Caco-2 (cell line): ENCODE results near the gene AGR2. TPM values are rescaled to one million over a fixed set of nuclear protein-coding genes. Genes with fewer than 3 reads are reported as not detected.

ENCODE experiments used
- BruUV-seq: library from RNA; stranded (reverse); fragments of 400-500 nt; replicated peaks from 2 replicates; lab custom pipeline; 2021; lab: Mats Ljungman, UMichigan
- CTCF ChIA-PET: fragments of 300-600 bp; sonication (Branson Sonifier 250); formaldehyde crosslinking; loops from one replicate; lab custom pipeline; 2022; ENCODE audit warnings: antibody characterized with exemption; lab: Charles Lee
- POLR2A ChIA-PET: fragments of 300-600 bp; sonication (Branson Sonifier 250); formaldehyde crosslinking; loops from one replicate; lab custom pipeline; 2022; ENCODE audit warnings: antibody characterized with exemption; lab: Charles Lee
- DNase-seq, 2 experiments: peaks; one replicate each; pipeline versions ENCODE4 v3.0.0 to v3.0.0-alpha.2; 2020 to 2022
- H3K27me3 ChIP-seq: replicated peaks from 2 replicates; pipeline ENCODE4 v1.6.0; 2011; ENCODE audit warnings: low read length; ENCODE audit not compliant: control insufficient read depth, insufficient read depth
- H3K36me3 ChIP-seq: 2 replicates; pipeline ENCODE4 v1.5.1; 2011; ENCODE audit warnings: low read length; ENCODE audit not compliant: control insufficient read depth, insufficient read depth
- H3K4me1 ChIP-seq: fragments of 250-450 bp; sonication (Bioruptor Pico); 2 replicates; pipeline ENCODE4 v1.5.1; 2020; ENCODE audit warnings: mild to moderate bottlenecking
- H3K4me3 ChIP-seq: 2 replicates; pipeline ENCODE4 v1.5.1; 2011; ENCODE audit warnings: low read depth, mild to moderate bottlenecking, control low read depth, low read length
- H3K9me3 ChIP-seq: fragments of 250-450 bp; sonication (Bioruptor Pico); 2 replicates; pipeline ENCODE4 v1.5.1; 2020; ENCODE audit warnings: mild to moderate bottlenecking, moderate library complexity
- H3K27ac Mint-ChIP-seq: one replicate; pipeline ENCODE4 v1.8.0; 2022; ENCODE audit warnings: mixed read lengths; ENCODE audit not compliant: unreplicated experiment
- H3K27me3 Mint-ChIP-seq: one replicate; pipeline ENCODE4 v1.8.0; 2022; ENCODE audit warnings: mixed read lengths; ENCODE audit not compliant: insufficient read depth, unreplicated experiment
- H3K36me3 Mint-ChIP-seq: one replicate; pipeline ENCODE4 v1.8.0; 2022; ENCODE audit warnings: mild to moderate bottlenecking, mixed read lengths; ENCODE audit not compliant: insufficient read depth, unreplicated experiment
- H3K4me1 Mint-ChIP-seq: one replicate; pipeline ENCODE4 v1.8.0; 2022; ENCODE audit warnings: low read depth, mixed read lengths; ENCODE audit not compliant: unreplicated experiment
- H3K4me3 Mint-ChIP-seq: one replicate; pipeline ENCODE4 v1.8.0; 2022; ENCODE audit warnings: mild to moderate bottlenecking, moderate library complexity, mixed read lengths; ENCODE audit not compliant: unreplicated experiment
- H3K9me3 Mint-ChIP-seq: one replicate; pipeline ENCODE4 v1.8.0; 2022; ENCODE audit warnings: mixed read lengths; ENCODE audit not compliant: unreplicated experiment
- intact Hi-C: fragments of 100-400 bp; cut with micrococcal nuclease; formaldehyde crosslinking; loops from one replicate; pipeline ENCODE4 v1.10.0; 2022; ENCODE audit not compliant: unreplicated experiment
- total RNA-seq: library from RNA; stranded (reverse); gene quantifications from 2 replicates; pipeline ENCODE4 v1.2.3, GENCODE V29; 2022
- TF ChIP-seq, protein P1 (sequence below), 2 experiments: fragments of 200-600 bp in 1 of 2; IDR thresholded peaks; 1 replicate in 1 of 2; 2 replicates in 1 of 2; pipeline versions ENCODE4 v1.5.1 to v1.8.0; 2011 to 2022; ENCODE audit warnings: antibody characterized with exemption in 1 of 2, control low read depth in 1 of 2, inconsistent platforms in 1 of 2, low read depth in 1 of 2, low read length in 1 of 2, mild to moderate bottlenecking in 1 of 2, moderate library complexity in 1 of 2; ENCODE audit not compliant: insufficient read depth in 1 of 2, severe bottlenecking in 1 of 2, unreplicated experiment in 1 of 2

AGR2 gene
- total RNA-seq, 1 experiment from 2014 or later: 343 TPM

DNA sequence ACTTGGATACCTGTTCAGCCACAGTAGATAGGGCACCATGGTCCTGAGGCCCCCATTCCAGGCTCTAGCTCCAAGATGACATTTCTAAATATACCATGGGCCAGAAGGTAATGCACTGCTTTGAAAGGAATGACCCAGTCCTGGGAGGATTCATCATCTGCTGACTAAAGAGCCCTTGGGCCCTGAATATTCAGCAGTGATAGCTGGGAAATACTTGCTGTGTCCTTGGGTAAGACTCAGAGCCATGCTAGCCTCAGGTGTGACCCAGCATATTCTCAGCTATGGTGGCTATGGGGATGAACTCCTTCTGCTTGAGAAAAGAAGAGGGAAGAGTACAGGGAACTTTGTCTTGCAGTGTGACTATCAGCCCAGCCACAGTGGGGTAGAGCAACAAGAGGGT is 21.3 kb upstream of the AGR2 start:
- H3K4me1 Mint-ChIP-seq: peaks cover 13% of the 10 kb centered on the region
- BruUV-seq: no TSS peak
- CTCF ChIA-PET: no interaction called here
- H3K27ac Mint-ChIP-seq: no peak overlapping the region
- no peak for DNase-seq
- Histone ChIP-seq H3K4me1 (peaks cover 12% of the 10 kb centered on the region), H3K27me3 (no peaks in the 10 kb centered on the region), H3K36me3 (no peaks in the 10 kb centered on the region), H3K4me3 (no peak overlapping the region), H3K9me3 (peaks cover 7% of the 10 kb centered on the region)
- H3K36me3 Mint-ChIP-seq: no peaks in the 10 kb centered on the region
- no peaks in the 10 kb centered on the region for H3K27me3 Mint-ChIP-seq
- no peak overlapping the region for H3K4me3 Mint-ChIP-seq
- peaks cover 33% of the 10 kb centered on the region for H3K9me3 Mint-ChIP-seq
- POLR2A ChIA-PET: no interaction called here
- TF ChIP-seq, protein P1, sequence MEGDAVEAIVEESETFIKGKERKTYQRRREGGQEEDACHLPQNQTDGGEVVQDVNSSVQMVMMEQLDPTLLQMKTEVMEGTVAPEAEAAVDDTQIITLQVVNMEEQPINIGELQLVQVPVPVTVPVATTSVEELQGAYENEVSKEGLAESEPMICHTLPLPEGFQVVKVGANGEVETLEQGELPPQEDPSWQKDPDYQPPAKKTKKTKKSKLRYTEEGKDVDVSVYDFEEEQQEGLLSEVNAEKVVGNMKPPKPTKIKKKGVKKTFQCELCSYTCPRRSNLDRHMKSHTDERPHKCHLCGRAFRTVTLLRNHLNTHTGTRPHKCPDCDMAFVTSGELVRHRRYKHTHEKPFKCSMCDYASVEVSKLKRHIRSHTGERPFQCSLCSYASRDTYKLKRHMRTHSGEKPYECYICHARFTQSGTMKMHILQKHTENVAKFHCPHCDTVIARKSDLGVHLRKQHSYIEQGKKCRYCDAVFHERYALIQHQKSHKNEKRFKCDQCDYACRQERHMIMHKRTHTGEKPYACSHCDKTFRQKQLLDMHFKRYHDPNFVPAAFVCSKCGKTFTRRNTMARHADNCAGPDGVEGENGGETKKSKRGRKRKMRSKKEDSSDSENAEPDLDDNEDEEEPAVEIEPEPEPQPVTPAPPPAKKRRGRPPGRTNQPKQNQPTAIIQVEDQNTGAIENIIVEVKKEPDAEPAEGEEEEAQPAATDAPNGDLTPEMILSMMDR (IDR thresholded peaks at IDR 0.05; ENCODE audit: insufficient read depth in 1 of 2, low read depth in 1 of 2, low read length in 1 of 2, severe bottlenecking in 1 of 2, unreplicated experiment in 1 of 2): no peak
- intact Hi-C loops: no loop called here

DNA sequence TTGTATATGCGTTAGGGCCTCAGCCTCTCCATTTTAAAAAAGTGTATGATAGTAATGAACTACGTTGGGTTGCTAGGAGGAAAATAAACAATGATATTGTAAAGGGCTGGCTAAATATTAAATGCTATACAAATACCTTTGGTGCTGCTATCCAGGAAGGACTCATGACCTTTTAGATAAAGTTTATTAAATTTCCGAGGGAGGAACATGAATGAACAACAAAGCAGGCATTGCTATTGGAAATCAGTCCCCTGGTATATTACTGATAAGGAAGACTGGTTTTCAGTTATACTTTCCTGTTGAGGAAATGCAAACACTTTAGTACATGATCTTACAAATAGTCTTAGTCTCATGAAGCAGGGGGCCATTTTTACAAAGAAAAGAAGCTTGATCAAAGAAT is 17.2 kb upstream of the AGR2 start:
- no peak for DNase-seq
- Mint-ChIP-seq H3K9me3 (peaks cover 3% of the 10 kb centered on the region), H3K27me3 (no peaks in the 10 kb centered on the region), H3K4me3 (no peak overlapping the region), H3K27ac (peak overlapping the region; percentile 71), H3K4me1 (peaks cover 26% of the 10 kb centered on the region), H3K36me3 (no peaks in the 10 kb centered on the region)
- Histone ChIP-seq H3K9me3 (no peaks in the 10 kb centered on the region; the same call in 1 of the 2 replicates), H3K4me1 (peaks cover 17% of the 10 kb centered on the region), H3K27me3 (no peaks in the 10 kb centered on the region), H3K36me3 (no peaks in the 10 kb centered on the region), H3K4me3 (no peak overlapping the region)
- intact Hi-C loops: loop anchor here (1.0 to 2.0 kb wide), 2 partner anchors 17 to 25 kb away; no protein-coding TSS in a partner anchor
- BruUV-seq: no TSS peak
- ChIA-PET POLR2A (interaction anchor here (0.5 kb wide), 1 partner anchor 25 kb away, joined by 3 read pairs; no protein-coding TSS in a partner anchor), CTCF (no interaction called here)
- TF ChIP-seq, protein P1 (IDR thresholded peaks at IDR 0.05; ENCODE audit: insufficient read depth in 1 of 2, low read depth in 1 of 2, low read length in 1 of 2, severe bottlenecking in 1 of 2, unreplicated experiment in 1 of 2): no peak

DNA sequence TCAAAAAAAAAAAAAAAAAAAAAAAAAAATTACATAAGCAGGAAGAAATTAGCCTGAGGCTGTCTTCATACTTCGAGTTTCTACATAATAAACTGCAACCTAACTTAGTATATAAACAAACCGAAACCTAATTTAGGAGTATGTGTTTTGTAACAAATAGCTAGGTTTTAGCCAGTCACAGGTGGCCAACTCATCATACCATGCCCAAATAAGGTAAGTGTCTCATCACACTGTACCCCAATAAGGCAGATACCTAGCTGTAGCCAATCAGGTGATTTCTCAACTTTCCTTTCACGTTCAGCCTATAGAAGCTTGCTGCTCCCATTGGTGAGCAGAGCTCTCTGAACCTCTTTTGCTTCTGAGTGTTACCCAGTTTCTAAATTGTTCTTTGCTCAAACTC is 13.9 kb upstream of the AGR2 start:
- DNase-seq: no peak
- Mint-ChIP-seq H3K27ac (no peak overlapping the region), H3K36me3 (no peaks in the 10 kb centered on the region), H3K4me3 (no peak overlapping the region), H3K4me1 (peaks cover 44% of the 10 kb centered on the region), H3K9me3 (no peaks in the 10 kb centered on the region), H3K27me3 (no peaks in the 10 kb centered on the region)
- H3K9me3 ChIP-seq: no peaks in the 10 kb centered on the region; the same call in 1 of the 2 replicates
- H3K4me1 ChIP-seq: peaks cover 17% of the 10 kb centered on the region
- POLR2A ChIA-PET: no interaction called here
- no peak overlapping the region for H3K4me3 ChIP-seq
- intact Hi-C loops: no loop called here
- no TSS peak for BruUV-seq
- CTCF ChIA-PET: no interaction called here
- TF ChIP-seq, protein P1 (IDR thresholded peaks at IDR 0.05; ENCODE audit: insufficient read depth in 1 of 2, low read depth in 1 of 2, low read length in 1 of 2, severe bottlenecking in 1 of 2, unreplicated experiment in 1 of 2): no peak
- H3K27me3 ChIP-seq: no peaks in the 10 kb centered on the region
- H3K36me3 ChIP-seq: no peaks in the 10 kb centered on the region
